GM20000 (cell line): ENCODE data around the gene TRIM42.

ENCODE experiments used
- DNase-seq: peaks from one replicate; pipeline ENCODE4 v3.0.0; 2012; ENCODE audit warnings: low spot score
- TF ChIP-seq, protein P1 (sequence below): IDR thresholded peaks from 2 replicates; pipeline ENCODE4 v1.5.1; 2012; ENCODE audit warnings: mild to moderate bottlenecking, control low read depth; ENCODE audit errors: extremely low read depth, missing control alignments

The TRIM42 gene

DNA sequence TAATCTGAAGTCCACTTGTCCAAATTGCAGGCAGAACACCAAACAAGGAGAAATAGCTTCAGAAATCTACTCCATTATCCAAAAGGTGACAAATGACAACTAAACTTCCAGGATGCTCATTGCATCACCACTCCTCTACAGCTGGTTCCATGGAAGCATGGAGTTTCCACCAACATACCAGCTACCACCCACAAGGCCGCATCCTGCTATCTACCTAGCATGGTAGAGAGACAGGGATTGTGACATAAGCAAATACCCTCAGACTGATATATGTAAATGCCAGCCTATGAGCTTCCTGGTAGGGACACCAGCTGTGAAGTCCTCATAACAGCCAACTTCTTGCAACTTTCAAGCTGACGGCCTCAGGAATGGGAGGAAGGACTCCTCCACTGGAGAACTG lies at the start of gene TRIM42:
Gene TRIM42 (plus strand): TSS at position 301 of the 400 bp plus-strand sequence. CDS start 166 bp downstream, outside the sequence.
- no peak for DNase-seq
- TF ChIP-seq, protein P1, sequence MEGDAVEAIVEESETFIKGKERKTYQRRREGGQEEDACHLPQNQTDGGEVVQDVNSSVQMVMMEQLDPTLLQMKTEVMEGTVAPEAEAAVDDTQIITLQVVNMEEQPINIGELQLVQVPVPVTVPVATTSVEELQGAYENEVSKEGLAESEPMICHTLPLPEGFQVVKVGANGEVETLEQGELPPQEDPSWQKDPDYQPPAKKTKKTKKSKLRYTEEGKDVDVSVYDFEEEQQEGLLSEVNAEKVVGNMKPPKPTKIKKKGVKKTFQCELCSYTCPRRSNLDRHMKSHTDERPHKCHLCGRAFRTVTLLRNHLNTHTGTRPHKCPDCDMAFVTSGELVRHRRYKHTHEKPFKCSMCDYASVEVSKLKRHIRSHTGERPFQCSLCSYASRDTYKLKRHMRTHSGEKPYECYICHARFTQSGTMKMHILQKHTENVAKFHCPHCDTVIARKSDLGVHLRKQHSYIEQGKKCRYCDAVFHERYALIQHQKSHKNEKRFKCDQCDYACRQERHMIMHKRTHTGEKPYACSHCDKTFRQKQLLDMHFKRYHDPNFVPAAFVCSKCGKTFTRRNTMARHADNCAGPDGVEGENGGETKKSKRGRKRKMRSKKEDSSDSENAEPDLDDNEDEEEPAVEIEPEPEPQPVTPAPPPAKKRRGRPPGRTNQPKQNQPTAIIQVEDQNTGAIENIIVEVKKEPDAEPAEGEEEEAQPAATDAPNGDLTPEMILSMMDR: no peak

DNA sequence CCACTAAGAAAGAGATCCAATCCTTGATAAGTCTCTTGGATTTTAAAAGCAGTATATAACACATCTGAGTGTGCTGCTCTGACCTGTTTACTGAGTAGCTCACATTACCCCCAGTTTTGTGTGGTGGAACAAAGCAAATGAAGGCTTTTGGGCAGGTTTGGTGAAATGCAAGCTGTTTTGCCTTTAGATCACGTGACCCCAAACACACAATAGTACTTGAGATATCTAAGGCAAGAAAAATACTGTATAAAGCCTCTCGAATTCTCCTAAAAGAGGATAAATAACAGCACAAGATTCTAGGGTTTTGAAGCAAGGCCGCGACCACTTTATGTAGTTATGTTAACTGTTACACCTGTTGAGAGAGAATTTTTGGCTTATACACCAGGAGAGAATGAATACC lies 49.3 kb upstream of the TRIM42 start:
- TF ChIP-seq, protein P1: no peak
- no peak for DNase-seq

DNA sequence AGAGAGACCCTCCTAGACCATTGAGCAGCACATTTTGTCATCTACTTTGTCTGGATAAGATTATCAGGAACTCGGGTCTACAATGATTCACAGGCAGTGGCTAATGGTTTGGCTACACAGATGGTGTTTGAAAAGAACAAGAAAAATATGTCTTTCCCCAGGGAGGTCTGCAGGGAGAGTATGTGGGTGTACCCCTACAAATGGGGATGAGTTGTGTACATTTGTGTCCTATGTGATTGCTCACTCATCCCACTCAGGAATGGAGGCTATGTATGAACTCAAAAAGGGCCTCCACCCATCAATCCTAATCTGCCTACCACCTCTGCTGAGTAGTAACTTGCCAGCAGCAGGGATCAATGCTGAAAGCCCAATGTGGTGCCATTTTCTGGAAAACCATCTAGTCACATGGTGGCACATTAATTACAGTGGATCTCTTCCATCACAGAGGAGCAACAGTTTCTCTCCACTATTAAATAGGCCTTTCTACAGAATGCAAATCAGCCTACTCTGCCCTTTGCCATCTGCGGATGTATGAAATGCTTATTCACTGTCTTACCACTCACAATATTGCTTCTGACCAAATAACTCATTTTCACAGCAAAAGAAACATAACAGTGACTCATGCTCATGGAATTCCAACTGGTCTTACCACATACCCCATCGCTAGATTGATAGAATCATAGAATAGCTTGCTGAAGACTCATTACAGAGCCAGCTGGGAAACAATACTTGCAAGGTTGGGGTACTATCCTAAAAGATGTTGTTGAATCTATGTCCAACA lies 48.3 kb upstream of the TRIM42 start:
- TF ChIP-seq, protein P1: no peak

DNA sequence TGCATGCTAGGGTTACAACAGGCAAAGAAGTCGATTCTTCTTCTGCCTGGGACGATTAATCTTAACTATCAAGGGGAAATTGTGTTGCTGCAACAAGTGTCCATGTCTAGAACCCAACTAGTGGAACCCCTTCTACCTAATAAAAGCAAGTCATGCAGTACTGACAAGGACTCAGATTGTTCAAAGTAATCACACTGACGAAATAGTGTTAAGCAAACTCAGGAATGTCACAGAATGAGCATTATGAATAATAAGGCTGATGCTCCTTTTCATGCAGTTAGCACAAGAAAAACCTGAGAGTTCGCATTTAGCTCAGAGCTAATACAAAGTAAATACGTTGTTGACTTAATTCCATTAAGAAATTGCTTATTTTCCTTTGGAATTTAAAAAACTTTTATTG lies 47.5 kb upstream of the TRIM42 start:
- TF ChIP-seq, protein P1: no peak
- DNase-seq: no peak

More for the DNA sequence above, 48.3 kb upstream of the TRIM42 start:
- no peak for DNase-seq

DNA sequence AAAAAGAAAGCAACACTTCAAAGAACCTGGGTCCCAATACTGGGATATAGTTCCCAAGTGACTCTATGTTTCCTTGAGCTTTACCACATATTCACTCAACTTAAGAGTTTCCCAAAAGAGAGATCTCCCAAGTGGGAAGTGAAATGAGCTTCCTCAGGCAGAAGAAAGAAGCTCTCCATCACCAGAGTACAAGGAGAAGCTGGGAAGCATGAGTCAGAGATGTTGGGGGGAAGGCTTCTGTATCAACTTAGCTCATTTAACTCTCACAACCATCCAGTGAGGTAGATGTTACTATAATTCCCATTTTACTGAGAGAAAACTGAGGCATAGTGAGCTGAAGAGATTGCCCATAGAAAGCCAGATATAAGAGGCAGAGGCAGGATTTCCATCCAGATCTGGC lies 47.0 kb upstream of the TRIM42 start:
- no peak for DNase-seq
- TF ChIP-seq, protein P1: no peak

DNA sequence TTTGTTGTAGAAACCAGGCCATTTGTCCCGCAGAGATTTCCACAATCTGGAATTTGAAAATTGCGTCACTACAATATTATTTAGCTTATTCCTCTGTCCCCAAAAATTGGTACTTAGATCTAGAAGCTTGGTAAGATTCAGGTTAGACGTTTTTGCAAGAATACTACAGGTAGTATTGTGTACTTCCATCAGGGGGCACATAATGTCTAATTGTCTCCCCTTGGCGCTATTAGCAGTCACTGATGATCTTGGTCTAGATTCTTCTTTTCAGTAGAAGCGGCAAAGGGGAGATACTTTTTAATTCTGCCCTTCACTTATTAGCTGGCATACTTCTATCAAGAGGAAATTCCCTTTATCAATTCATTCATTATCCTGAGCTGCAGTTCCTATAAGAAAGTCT lies 42.6 kb upstream of the TRIM42 start:
- DNase-seq: no peak
- TF ChIP-seq, protein P1: no peak

DNA sequence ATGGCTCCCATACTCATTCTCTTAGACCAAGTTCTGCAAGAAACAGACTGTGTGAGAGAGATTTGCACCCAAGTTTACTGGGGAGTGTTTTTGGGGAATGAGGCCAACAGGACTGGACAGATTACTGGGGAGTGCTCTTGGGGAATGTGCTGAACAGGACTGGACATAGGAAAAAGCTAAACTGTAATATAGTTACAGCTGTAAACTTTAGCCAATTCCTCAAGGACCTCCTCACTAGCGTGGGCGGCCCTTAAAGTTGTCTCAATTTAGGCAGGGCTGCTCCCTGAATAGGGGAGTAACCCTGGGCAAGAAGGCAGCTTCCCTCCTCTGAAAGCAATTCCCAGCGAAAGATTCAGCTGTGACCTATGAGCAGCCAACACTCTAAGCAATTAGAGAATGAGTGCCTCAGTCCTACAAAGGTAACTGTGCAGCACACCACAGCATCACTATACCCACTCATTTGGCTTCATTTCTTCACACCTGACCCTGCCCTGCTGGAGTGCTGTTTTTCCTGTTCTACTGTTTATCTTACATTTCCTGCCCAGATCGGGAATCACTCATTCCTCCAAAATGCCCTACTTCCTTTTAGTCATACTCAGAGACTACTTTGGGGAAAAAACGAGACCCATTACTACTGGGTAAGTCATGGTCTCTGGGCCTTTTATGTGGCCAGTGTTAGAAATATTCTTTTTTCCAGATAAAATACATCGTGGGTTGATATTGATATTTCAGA lies 41.3 kb upstream of the TRIM42 start:
- DNase-seq: no peak
- TF ChIP-seq, protein P1: no peak
